NCI-H1417 (cell line): ENCODE measurements around the gene NBAS.
A peak's percentile ranks its signal among the peaks of the same experiment; 100 is the strongest.
"Not testable (repeated sequence)": the region's sequence is repeated elsewhere in the genome, so short reads cannot be mapped to it uniquely, and the experiment has no call there.

Source experiments
- DNase-seq, 3 experiments: peaks; one replicate each; lab custom pipeline; 2025; lab: John Stamatoyannopoulos, UW

The NBAS gene

DNA sequence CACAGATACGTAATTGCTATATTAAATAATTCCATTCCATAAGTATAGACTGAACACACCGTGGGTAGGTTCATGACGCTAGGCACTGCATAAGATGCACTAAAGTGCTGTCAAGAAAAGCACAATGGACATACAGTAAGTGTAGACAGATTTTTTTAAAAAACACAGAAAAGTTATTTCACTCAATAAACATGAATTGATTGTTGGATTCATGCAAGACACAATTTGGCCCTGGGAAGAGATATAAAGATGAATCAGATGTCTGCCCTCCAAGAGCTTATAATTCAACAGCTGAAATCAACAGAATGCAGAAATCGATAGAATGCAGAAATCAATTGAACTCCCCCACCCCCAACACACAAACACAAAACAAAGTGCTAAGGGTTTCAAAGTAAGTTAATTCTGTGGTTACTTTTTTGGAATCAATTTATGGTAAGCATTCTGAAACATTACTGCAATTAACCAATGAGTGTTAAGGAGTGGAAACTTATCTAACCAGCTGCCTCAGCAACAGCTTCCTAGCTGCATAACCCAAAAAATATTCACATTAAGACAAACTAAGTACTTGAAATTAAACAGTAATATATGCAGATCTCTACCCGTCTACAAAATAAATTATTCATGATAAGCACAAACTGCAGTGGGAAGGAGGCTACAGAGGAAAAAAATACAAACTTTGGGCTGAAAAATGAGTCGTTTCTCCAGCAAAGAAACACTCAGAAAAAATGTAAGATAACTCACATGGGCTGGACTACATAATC, 1.6 kb downstream of the NBAS start:
- DNase-seq: no peak

DNA sequence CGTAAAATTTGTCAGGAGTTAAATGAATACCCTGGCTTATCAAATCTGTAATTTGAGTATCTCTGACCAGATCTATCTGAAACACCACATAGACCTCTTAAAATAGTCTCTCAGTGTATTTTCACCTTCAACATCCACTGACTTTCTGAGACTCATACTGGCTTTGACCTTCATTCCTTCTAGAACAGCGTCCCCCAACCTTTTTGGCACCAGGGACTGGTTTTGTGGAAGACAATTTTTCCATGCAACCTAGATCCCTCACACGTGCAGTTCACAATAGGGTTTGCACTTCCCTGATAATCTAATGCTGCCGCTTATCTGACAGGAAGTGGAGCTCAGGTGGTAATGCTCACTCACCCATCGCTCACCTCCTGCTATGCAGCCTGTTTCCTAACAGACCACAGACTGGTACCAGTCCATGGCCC, 3.2 kb downstream of the NBAS start:
- peak in 1 of 3 experiments; percentile 14 for DNase-seq

DNA sequence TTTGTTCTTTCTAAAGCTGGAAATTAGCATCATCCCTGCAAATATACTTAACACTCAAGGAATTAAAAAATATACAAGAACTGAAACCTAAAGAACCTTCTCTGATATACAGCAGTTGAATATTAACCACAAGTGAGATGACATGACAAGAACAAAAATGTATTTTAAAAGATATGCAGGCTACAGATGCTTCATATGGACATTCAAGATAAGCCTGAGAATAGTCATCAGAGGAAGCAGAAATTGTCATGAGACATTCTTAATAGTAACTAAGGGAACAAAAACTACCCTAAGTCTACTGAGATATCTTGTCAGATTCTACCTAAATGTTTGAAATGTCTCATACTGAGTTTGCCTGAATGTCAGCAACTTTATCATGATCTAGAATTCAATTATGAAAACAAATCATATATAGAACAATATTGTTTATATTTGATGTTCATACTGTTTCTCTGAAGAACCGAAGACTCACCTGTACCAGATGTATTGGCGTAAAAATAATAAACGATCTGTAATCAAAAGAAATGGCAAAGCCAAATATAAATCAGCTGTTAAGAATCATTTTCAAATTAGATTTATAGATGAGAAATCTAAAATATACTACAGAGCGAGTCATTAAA, 4.7 kb downstream of the NBAS start:
- no peak for DNase-seq

DNA sequence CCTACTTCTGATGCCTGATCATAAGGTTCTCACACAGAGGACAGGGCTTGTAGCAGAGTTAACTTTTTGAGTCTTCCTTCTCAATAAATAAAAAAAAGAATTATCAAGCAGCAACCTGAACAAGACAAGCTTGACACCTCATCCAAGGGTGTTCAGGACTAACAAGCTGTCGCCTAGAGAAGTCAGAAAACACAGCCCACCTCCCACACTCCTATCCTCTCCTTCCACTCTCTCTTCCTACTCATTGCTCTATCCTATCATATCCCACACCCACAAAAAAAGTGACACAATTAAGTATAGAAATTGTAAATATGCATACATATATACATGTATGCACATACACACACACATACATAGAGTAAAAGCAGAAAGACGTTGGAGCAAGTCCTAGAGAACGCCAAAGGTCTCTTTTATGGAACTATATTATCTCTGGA, 5.4 kb downstream of the NBAS start:
- no peak for DNase-seq

DNA sequence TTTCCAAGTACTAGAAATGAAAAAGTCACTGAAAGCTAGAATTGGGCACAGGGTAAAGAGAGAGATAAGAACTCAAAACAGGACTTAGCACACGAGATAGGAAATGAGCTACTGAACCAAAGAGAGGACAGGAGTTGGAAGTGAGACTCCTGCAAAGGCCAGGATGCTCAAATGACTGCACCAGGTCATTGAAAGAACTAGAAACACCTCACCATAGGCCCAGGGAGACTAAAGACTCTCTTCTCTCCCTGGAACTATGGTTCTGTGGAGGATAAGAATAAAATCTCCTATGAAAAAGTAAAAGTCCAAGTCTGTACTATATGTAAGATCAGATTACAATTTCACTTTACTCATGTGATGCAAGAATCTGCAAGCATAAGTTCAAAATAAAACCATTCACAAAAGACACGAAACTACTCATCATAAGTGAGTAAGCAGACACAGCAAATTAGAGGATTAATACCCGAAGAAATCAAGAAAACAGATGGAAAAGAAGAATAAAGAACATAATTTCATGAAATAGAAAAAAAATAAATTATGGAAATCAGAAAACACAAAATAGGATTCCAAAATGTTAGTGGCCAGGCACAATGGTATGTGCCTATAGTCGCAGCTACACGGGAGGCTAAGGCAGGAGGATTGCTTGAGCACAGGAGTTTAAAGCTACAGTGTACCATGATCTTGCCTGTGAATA, 6.5 kb downstream of the NBAS start:
- no peak for DNase-seq

DNA sequence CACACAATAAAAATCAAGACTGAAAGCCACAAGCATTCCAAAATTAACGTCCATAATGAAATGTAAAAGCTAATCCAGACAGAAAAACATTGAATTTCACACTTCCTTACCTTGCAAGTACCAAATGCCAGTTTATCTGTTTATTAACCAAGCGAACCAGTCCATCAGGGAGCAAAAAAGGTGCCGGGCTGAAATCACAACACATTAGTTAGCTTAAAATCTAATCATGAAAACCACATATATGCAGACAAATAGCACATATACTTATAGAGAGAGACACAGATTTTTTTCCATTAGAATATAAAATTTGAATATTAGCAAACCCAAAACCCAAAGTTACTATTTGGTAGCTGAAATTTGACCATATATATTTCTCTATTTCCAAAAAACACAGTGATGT, 7.2 kb downstream of the NBAS start:
- no peak for DNase-seq

DNA sequence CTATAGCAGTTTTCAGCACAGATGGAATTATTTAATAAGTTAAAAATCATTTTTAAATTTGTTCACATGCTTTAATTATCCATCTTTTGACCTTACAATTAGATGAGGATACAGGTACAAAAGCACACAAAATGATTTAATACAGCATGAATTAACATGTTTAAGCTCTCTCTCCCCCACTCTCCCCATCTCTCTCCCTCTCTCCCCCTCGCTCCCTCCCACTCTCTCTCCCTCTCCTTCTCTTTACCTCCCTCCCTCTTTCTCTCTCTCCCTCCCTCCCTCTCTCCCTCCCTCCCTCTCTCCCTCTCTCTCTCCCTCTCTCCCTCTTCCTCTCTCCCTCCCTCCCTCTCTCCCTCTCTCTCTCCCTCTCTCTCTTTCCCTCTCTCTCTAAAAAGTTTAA, 7.6 kb downstream of the NBAS start:
- DNase-seq: no peak

DNA sequence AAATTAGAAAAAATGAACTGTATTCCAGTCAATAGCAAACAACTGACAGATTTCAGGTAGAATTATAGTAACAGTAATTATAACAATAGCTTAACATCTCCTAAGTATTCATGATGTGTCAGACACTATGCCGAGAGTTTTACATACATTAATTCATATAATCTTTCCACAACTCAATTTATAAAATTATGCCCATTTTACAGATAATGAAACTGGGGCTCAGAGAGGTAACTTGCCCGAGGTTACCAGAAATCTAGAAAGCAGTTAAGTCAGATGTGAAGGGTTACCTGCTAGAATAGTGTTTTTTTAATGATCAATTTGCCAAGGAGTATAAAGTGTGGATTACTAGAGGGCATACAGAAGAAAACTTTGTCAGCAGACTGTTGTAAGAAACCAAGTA, 12.2 kb downstream of the NBAS start:
- DNase-seq: no peak

DNA sequence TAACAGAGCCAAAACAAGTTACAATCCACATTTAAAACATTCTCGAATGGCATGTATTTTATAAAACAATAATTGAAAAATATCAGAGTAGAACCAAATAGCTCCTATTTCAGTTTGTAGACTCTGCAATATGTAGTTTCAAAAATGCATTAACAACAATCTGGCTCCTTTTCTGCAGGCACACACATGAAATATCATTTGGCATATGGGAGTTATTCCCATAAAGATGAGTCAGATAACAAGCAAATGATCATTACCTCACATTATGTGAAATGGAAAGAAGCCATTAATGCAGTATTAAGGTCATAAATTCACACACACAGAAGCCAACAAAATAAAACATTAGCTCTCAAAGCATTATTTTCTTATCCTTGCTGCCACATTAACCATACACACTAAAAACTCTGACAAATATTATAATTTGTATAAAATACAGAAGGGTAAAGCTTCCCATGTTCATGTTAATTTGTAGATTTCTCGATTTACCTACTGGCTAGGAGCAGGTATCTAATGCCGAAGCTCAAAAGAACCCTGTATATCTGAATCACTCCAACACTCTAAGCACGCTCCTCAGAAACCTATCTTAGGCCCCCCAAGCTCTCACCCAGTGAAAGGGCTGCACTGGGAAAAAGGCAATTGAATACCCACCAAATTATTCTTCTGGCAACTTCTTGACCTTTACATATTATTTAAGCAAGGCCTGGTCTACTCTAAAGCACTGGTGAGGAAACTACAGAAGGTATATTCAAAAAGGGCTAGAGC, 13.8 kb downstream of the NBAS start:
- DNase-seq: no peak

DNA sequence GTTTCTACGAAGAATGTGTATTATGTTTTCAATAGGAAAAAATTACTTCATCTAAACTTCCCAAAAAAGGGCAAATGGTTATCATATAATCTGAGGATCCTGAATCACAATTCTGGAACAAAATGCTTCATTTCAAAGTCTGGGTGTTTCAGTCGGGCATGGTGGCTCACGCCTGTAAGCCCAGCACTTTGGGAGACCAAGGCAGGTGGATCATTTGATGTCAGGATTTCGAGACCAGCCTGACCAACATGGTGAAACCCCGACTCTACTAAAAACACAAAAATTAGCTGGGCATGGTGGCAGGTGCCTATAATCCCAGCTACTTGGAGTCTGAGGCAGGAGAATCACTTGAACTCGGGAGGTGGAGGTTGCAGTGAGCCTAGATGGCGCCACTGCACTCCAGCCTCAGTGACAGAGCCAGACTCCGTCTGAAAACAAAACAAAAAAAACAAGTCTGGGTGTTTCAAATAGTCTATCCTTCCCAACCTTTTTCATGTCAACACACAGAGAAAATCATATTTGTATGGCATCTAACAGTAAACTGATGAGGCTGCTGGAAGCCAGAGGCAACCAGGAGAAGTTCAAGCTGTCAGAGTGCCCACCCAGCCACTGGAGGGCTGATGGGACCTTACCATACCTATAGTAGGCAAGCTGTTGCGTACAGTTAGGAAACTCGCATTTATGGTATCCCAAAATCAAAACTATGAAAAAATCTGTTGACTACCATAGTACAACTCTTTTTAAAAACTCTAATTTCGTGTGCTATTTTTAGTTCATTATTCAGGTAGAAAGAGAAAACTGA, 14.6 kb downstream of the NBAS start:
- no peak for DNase-seq

DNA sequence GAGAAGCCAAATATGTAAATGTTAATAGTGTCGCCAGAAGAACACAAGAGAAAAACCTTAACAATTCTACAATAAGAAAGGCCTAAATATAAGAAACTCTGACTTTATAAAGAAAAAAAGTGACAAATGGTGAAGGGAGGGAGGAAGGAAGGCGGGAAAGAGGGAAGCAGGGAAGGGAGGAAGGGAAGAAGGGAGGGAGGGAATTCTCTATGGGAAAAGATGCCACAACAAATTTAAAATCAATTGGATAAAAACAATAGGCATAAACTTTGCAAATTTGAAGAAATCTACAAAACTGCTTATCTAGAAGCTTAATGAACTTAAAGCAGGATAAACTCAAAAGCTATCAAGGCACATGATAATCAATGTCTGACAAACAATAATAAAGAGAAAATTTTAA, 16.9 kb downstream of the NBAS start:
- no peak for DNase-seq

DNA sequence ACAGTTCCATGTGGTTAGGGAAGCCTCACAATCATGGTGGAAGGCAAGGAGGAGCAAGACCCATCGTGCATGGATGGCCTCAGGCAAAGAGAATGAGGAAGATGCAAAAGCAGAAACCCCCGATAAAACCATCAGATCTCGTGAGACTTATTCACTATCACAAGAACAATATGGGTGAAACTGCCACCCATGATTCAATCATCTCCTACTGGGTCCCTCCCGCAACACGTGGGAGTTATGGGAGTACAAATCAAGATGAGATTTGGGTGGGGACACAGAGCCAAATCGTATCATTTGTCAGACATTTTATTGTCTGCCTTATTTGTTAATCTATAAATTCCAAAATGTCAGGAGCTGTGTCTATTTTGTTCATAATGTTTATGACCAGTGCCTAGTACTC, 17.6 kb downstream of the NBAS start:
- no peak for DNase-seq

DNA sequence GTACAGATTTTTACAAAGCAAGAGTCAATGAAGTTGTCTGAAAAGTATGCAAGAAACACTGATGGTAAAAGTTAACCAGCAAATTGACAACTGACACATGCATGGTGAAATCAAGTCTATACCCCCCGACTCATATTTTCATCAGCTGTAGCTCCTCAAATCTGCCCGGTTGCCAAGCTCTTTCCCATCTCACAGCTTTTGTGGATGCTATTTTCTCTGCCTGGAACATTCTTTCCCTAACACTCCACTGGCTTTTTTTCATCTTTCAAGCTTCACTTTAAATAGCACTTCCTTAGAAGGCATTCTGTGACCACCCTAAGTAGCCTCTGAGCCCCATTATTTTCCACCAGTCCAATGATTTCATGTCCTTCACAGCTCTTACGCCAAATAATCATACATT, 18.1 kb downstream of the NBAS start:
- DNase-seq: no peak

DNA sequence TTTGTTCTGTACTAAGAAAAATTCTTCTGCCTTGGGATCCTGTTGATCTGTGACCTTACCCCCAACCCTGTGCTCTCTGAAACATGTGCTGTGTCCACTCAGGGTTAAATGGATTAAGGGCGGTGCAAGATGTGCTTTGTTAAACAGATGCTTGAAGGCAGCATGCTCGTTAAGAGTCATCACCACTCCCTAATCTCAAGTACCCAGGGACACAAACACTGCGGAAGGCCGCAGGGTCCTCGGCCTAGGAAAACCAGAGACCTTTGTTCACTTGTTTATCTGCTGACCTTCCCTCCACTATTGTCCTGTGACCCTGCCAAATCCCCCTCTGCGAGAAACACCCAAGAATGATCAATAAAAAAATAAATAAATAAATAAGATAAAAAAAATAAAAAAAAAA, 18.9 kb downstream of the NBAS start:
- not testable (repeated sequence) for DNase-seq

DNA sequence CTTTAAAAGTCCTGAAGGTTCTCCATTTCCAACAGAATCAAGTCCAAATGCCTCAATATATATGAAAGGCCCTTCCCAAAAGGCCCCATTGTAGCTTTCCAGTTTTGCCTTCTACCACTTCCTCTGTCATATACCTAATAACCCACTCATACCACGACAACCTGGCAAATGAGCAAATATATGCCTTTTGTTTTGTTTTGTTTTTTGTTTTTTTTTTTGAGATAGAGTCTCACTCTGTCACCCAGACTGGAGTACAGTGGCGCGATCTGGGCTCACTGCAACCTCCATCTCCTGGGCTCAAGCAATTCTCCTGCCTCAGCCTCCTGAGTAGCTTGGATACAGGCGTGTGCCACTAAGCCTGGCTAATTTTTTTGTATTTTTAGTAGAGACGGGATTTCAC, 20.6 kb downstream of the NBAS start:
- DNase-seq: not testable (repeated sequence)

DNA sequence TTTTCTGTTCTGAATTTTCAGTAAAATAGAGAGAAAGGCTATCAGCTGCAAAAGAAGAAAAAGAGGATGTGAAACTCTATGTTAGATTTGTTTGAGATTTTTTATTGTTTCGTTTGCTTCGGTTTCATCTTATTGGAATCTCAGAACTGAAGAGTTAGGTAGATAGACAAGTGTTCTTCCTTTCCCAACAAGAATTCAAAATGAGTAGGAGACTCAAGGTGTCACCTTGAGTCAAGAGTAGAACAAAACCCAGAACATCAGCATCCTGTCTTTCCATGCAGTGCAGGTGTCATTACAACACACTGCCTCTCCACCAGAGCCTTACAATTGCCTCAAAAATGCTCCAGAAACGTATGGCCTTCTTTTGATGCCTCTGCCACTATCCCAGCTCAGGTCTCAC, 21.1 kb downstream of the NBAS start:
- no peak for DNase-seq

DNA sequence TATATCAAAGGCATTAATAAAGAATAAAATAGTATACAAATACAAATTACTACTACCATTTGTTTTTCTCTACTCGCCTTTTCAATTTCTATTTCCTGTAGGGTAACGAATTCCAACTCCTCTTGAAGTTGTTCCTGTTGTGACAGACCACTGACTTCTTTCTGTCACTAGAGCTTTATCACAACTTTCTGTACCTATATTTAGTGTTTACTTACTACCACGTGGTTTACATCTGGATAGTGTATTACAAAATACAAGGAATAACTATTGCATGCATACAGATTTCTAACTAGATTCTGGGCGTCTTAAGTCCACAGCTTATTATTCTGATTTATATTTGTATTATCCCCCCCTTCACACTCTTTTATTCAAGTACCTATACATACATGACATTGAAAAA, 22.3 kb downstream of the NBAS start:
- DNase-seq: no peak

DNA sequence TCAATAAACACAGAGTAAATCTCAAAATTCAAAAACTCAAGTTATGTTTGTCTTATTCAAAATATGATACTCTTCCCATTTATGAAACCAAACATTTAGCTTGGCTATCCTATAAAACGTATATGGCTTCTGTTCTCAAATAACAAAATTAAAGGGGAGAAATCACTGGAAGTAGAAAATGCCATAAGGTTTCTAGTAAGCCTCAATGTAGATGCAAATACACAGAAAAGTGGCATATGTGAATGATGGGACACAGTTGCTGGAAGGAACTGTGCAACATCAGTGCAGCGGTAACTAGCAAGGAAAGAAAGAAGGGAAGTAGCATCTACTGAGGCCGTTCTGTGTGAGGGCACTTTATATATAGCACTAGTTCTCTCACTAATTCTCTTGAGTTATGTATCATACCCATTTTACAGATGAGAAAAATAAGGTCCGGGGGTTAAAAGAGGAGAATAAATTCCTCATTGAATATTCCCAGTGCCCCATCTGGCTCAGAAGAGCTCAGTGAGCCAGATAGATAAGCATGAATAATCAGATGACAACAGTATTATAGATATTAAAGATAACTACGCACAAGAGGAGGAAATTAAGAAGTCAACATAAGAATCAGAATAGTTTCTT, 27.2 kb downstream of the NBAS start:
- DNase-seq: no peak

DNA sequence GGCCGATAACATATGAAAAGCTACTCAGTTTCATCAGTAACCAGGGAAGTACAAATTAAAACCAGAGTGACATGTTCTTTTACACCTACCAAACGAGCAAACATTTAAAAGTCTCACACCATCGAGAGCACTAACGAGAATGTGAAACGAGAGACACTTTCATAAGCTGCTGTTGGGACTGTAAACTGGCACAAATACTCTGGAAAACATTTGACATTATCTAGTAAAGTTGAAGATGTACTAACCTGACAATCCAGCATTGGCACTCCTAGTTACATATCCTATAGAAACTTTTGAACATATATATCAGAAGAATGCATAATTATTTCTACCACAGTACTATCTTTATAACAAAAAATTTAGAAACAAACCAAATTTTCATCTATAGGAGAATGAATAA, 28.1 kb downstream of the NBAS start:
- DNase-seq: no peak

DNA sequence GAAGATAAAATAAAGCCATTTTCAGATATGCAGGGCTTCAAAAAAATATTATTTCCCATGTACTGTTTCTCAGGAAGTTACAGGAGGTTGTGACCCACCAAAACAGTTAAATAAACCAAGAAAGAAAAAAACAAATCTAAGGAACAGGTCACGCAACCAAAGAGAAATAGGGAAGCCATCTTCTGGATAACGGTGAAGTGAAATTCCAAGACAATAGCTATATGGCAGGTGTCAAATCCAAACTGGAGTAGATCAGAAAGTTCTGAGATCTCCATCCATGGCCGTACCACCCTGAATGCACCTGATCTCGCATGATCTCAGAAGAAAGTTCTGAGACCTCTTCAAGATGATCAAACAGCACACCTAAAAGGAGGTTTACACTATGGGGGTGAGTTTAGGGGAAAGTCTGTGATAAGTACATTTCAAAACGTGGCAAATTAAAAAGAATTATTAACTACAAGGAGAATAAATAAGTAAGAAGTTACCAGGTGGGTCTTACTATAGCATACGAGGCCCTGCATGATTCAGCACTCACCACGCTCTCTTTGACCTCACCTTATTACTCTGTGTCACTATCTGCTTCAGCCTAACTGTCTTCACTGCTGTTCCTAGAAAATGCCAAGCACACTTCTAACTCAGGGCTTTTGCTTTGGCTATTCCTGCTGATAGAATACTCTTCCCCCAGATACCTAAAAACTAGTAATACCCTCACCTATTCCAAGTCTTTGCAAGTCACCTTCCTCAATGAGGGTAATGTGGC, 29.9 kb downstream of the NBAS start:
- DNase-seq: no peak
